Endothelial cell of umbilical vein (primary cell): ENCODE measurements around the gene GEMIN4. TPM values are rescaled to one million over a fixed set of nuclear protein-coding genes. Genes with fewer than 3 reads are reported as not detected.
"Not testable (repeated sequence)": the region's sequence is repeated elsewhere in the genome, so short reads cannot be mapped to it uniquely, and the experiment has no call there.

Experiments used
- BruUV-seq: library from RNA; stranded (reverse); fragments of 400-500 nt; replicated peaks from 2 replicates; lab custom pipeline; 2021; lab: Mats Ljungman, UMichigan
- CTCF ChIA-PET: fragments of 300-600, 350-600 bp; sonication (Branson Sonifier 250); formaldehyde crosslinking; loops from one replicate; lab custom pipeline; 2021; ENCODE audit warnings: antibody characterized with exemption, inconsistent platforms; lab: Charles Lee
- POLR2A ChIA-PET: fragments of 300-600, 350-600 bp; sonication (Branson Sonifier 250); formaldehyde crosslinking; loops from one replicate; lab custom pipeline; 2021; ENCODE audit warnings: antibody characterized with exemption, inconsistent platforms; lab: Charles Lee
- DNase-seq: peaks from one replicate; pipeline ENCODE4 v3.0.0-alpha.2; 2011; ENCODE audit warnings: low read depth, low spot score
- FAIRE-seq: peaks from 2 replicates; lab custom pipeline; 2011; peaks lifted over from hg19 to GRCh38; lab: Jason Lieb, UNC
- H2AFZ ChIP-seq: 2 replicates; pipeline ENCODE4 v1.6.0; 2012; ENCODE audit warnings: low read depth, low read length, control low read depth, inconsistent platforms
- H3K27ac ChIP-seq: 2 replicates; pipeline ENCODE4 v1.5.1; 2011; ENCODE audit warnings: low read depth, mild to moderate bottlenecking, control low read depth, low read length, moderate library complexity; ENCODE audit not compliant: insufficient read depth
- H3K27me3 ChIP-seq, 2 experiments: 2 replicates each; pipeline versions ENCODE4 v1.6.0 to v1.6.1; 2011; ENCODE audit warnings: low read length in 2 of 2, mixed read lengths in 1 of 2; ENCODE audit not compliant: control insufficient read depth in 2 of 2, insufficient read depth in 2 of 2
- H3K36me3 ChIP-seq, 2 experiments: 2 replicates in 1 of 2; 3 replicates in 1 of 2; pipeline ENCODE4 v1.5.1; 2011; ENCODE audit warnings: low read length in 2 of 2, mild to moderate bottlenecking in 1 of 2, moderate library complexity in 1 of 2; ENCODE audit not compliant: control insufficient read depth in 2 of 2, insufficient read depth in 2 of 2; ENCODE audit errors: extremely low read depth in 1 of 2
- H3K4me1 ChIP-seq: 3 replicates; pipeline ENCODE4 v1.5.1; 2011; ENCODE audit warnings: mild to moderate bottlenecking, low read length; ENCODE audit not compliant: control insufficient read depth, insufficient read depth; ENCODE audit errors: extremely low read depth
- H3K4me2 ChIP-seq: 2 replicates; pipeline ENCODE4 v1.6.1; 2011; ENCODE audit warnings: low read length, control low read depth, mixed read lengths; ENCODE audit not compliant: insufficient read depth
- H3K4me3 ChIP-seq, 3 experiments: fragments of 200-600 bp in 1 of 3; sonication (generic), shearing (Covaris generic) in 1 of 3; replicated peaks in 1 of 3; 2 replicates each; pipeline ENCODE4 v1.5.1; 2011 to 2016; ENCODE audit warnings: control low read depth in 3 of 3, low read length in 3 of 3, mild to moderate bottlenecking in 2 of 3, inconsistent platforms in 1 of 3, low read depth in 1 of 3, moderate library complexity in 1 of 3; ENCODE audit not compliant: insufficient read depth in 1 of 3
- H3K79me2 ChIP-seq: 2 replicates; pipeline ENCODE4 v1.6.0; 2012; ENCODE audit warnings: low read length, inconsistent platforms; ENCODE audit not compliant: control insufficient read depth, insufficient read depth
- H3K9ac ChIP-seq: replicated peaks from 2 replicates; pipeline ENCODE3; 2011; ENCODE audit warnings: low read length, control low read depth; ENCODE audit not compliant: insufficient read depth; ENCODE audit errors: extremely low read depth
- H3K9me1 ChIP-seq: replicated peaks from 3 replicates; pipeline ENCODE4 v1.6.0; 2011; ENCODE audit warnings: mild to moderate bottlenecking, low read length; ENCODE audit not compliant: control insufficient read depth, insufficient read depth; ENCODE audit errors: extremely low read depth
- H3K9me3 ChIP-seq: replicated peaks from 2 replicates; pipeline ENCODE4 v1.5.1; 2012; ENCODE audit warnings: low read length, inconsistent platforms; ENCODE audit not compliant: control insufficient read depth, insufficient read depth
- H4K20me1 ChIP-seq: replicated peaks from 2 replicates; pipeline ENCODE3; 2011; ENCODE audit warnings: mild to moderate bottlenecking, low read length; ENCODE audit not compliant: control insufficient read depth, insufficient read depth; ENCODE audit errors: extremely low read depth
- EZH2 ChIP-seq: IDR thresholded peaks from 2 replicates; pipeline ENCODE4 v1.6.1; 2012; ENCODE audit warnings: borderline replicate concordance, low read depth, mild to moderate bottlenecking, moderate library complexity, low read length, inconsistent platforms; ENCODE audit not compliant: severe bottlenecking
- FOS ChIP-seq: IDR thresholded peaks from 2 replicates; pipeline ENCODE4 v1.6.1; 2011; ENCODE audit warnings: mild to moderate bottlenecking, low read length, moderate library complexity, borderline replicate concordance; ENCODE audit not compliant: insufficient read depth
- GATA2 ChIP-seq: IDR thresholded peaks from 2 replicates; pipeline ENCODE4 v1.7.0; 2011; ENCODE audit warnings: low read depth, mild to moderate bottlenecking, moderate library complexity, mixed read lengths, low read length; ENCODE audit not compliant: insufficient read length, insufficient read depth
- MAX ChIP-seq: IDR thresholded peaks from 2 replicates; pipeline ENCODE4 v1.6.1; 2011; ENCODE audit not compliant: insufficient read depth, insufficient read length
- MYC ChIP-seq: IDR thresholded peaks from one replicate; pipeline ENCODE4 v1.6.1; 2011; ENCODE audit warnings: mild to moderate bottlenecking, low read depth, low read length
- POLR2A ChIP-seq: IDR thresholded peaks from 2 replicates; pipeline ENCODE4 v1.6.1; 2012; ENCODE audit warnings: low read depth, mild to moderate bottlenecking, control low read depth, low read length
- POLR2AphosphoS5 ChIP-seq: IDR thresholded peaks from 2 replicates; pipeline ENCODE4 v1.6.1; 2012; ENCODE audit warnings: low read depth, mild to moderate bottlenecking, control low read depth, low read length, moderate library complexity; ENCODE audit not compliant: insufficient read depth
- dilution Hi-C: fragments of 300-500 bp; cut with MboI; formaldehyde crosslinking; loops from one replicate; pipeline ENCODE4 v1.15.0; 2019; ENCODE audit warnings: low sequenced_read_pairs; ENCODE audit not compliant: extremely low pct_ligation_motif_present
- intact Hi-C: fragments of 100-400 bp; cut with micrococcal nuclease; formaldehyde crosslinking; loops from one replicate; pipeline ENCODE4 v1.10.0; 2022
- polyA plus RNA-seq, 4 experiments: library from polyadenylated mRNA; depleted of rRNA in 3 of 4; stranded (reverse) in 3 of 4; unstranded in 1 of 4; fragments of >200 nt; gene quantifications; 2 replicates each; pipeline versions ENCODE4 v1.2.1 to v1.2.3, GENCODE V29; 2011 to 2012; ENCODE audit warnings: missing spikeins in 1 of 4
- total RNA-seq: library from RNA; stranded (reverse); gene quantifications from 2 replicates; pipeline ENCODE4 v1.2.3, GENCODE V29; 2021
- TF ChIP-seq, protein P1 (sequence below), 2 donors: IDR thresholded peaks; 1 replicate in 1 of 2; 2 replicates in 1 of 2; pipeline ENCODE4 v1.5.1; 2011; ENCODE audit warnings: low read length in 2 of 2, mild to moderate bottlenecking in 2 of 2, moderate library complexity in 2 of 2, control low read depth in 1 of 2, inconsistent platforms in 1 of 2, low read depth in 1 of 2; ENCODE audit not compliant: insufficient read depth in 1 of 2; ENCODE audit errors: extremely low read depth in 1 of 2

The GEMIN4 gene
- total and polyA plus RNA-seq, 2 donors (not counting 3 experiments of a cell fraction or from before 2014, with no cell fraction given) = 23.5 to 29.9 TPM

- H3K4me1 ChIP-seq, H3K27ac ChIP-seq, H3K9me3 ChIP-seq, CTCF ChIA-PET, H2AFZ ChIP-seq, H3K4me3 ChIP-seq, H4K20me1 ChIP-seq, DNase-seq, POLR2A ChIA-PET, H3K4me2 ChIP-seq, dilution Hi-C loops, BruUV-seq, intact Hi-C loops, H3K9ac ChIP-seq, H3K9me1 ChIP-seq, H3K27me3 ChIP-seq, FAIRE-seq: not testable (repeated sequence)
- H3K36me3 ChIP-seq = peaks cover 13 to 29% of the 10 kb centered on the region in 2 experiments
- peaks cover 71% of the 10 kb centered on the region for H3K79me2 ChIP-seq
Observed at GRCh38 chr17:748604-749003, 3.5 kb downstream of the GEMIN4 start.

- Histone ChIP-seq H2AFZ (no peak overlapping the region), H3K9ac (no peak overlapping the region), H3K9me3 (no peaks in the 10 kb centered on the region), H3K36me3 (peaks cover 13 to 36% of the 10 kb centered on the region in 2 experiments), H3K4me2 (no peak overlapping the region), H4K20me1 (no peaks in the 10 kb centered on the region), H3K27me3 (no peaks in the 10 kb centered on the region), H3K4me3 (no peak overlapping the region), H3K27ac (no peak overlapping the region), H3K9me1 (no peaks in the 10 kb centered on the region), H3K4me1 (peaks cover 7% of the 10 kb centered on the region), H3K79me2 (peaks cover 74% of the 10 kb centered on the region)
- dilution Hi-C loops = no loop called here
- ChIA-PET CTCF (no interaction called here), POLR2A (interaction anchor here (0.5 kb wide), 1 partner anchor 93 kb away, joined by 4 read pairs; no protein-coding TSS in a partner anchor)
- FAIRE-seq (no peak), DNase-seq (no peak)
- TF ChIP-seq GATA2 (no peak), MYC (no peak), MAX (no peak), FOS (no peak), EZH2 (no peak), POLR2AphosphoS5 (no peak), POLR2A (no peak)
- TF ChIP-seq, protein P1, sequence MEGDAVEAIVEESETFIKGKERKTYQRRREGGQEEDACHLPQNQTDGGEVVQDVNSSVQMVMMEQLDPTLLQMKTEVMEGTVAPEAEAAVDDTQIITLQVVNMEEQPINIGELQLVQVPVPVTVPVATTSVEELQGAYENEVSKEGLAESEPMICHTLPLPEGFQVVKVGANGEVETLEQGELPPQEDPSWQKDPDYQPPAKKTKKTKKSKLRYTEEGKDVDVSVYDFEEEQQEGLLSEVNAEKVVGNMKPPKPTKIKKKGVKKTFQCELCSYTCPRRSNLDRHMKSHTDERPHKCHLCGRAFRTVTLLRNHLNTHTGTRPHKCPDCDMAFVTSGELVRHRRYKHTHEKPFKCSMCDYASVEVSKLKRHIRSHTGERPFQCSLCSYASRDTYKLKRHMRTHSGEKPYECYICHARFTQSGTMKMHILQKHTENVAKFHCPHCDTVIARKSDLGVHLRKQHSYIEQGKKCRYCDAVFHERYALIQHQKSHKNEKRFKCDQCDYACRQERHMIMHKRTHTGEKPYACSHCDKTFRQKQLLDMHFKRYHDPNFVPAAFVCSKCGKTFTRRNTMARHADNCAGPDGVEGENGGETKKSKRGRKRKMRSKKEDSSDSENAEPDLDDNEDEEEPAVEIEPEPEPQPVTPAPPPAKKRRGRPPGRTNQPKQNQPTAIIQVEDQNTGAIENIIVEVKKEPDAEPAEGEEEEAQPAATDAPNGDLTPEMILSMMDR (IDR thresholded peaks at IDR 0.05; ENCODE audit: extremely low read depth in 1 of 2, insufficient read depth in 1 of 2, low read depth in 1 of 2, low read length in 2 of 2) = no peak
- intact Hi-C loops = no loop called here
- no TSS peak for BruUV-seq
Observed at GRCh38 chr17:746783-747629, 5.1 kb downstream of the GEMIN4 start.
